ENCODE measurements around the gene CCDC177. TPM values are rescaled to one million over a fixed set of nuclear protein-coding genes. Genes with fewer than 3 reads are reported as not detected.

CCDC177 gene
- total and polyA plus RNA-seq, 2 of the 8 experiments (the other 6 are each of a cell fraction or from before 2014, with no cell fraction given): 0.62 to 2.8 TPM

GRCh38 chr14:69619012-69619411, 44.3 kb upstream of the CCDC177 start:
- Histone ChIP-seq H2BK15ac (ENCODE audit: low read length) (no peak overlapping the region), H3K79me2 (ENCODE audit: control insufficient read depth in 1 of 2, insufficient read depth in 2 of 2, low read length in 2 of 2) (no peaks in the 10 kb centered on the region), H2AK5ac (ENCODE audit: low read depth, low read length) (no peak overlapping the region), H2AFZ (ENCODE audit: low read length) (no peak overlapping the region), H4K20me1 (replicated peaks in 1 of 2; ENCODE audit: control insufficient read depth in 1 of 2, insufficient read depth in 2 of 2, low read length in 2 of 2) (no peaks in the 10 kb centered on the region), H3K79me1 (ENCODE audit: low read depth, low read length) (no peaks in the 10 kb centered on the region; the same call in 1 of the 2 replicates), H3K23ac (ENCODE audit: insufficient read length) (no peak overlapping the region), H3K23me2 (ENCODE audit: low read depth, low read length) (no peaks in the 10 kb centered on the region), H3K56ac (replicated peaks; ENCODE audit: insufficient read length, low read depth, low read length) (no peak overlapping the region), H3K4me2 (ENCODE audit: insufficient read depth in 1 of 2, low read depth in 2 of 2, low read length in 2 of 2) (no peak overlapping the region), H3K27me3 (replicated peaks in 1 of 4; ENCODE audit: control insufficient read depth in 3 of 4, extremely low read depth in 1 of 4, insufficient read depth in 3 of 4, low read length in 3 of 4) (no peaks in the 10 kb centered on the region), H3K14ac (ENCODE audit: insufficient read length) (no peak overlapping the region), H3K4me3 (ENCODE audit: extremely low read depth in 1 of 4, insufficient read depth in 2 of 4, low read depth in 3 of 4, low read length in 4 of 4) (no peak overlapping the region), H3K36me3 (ENCODE audit: control insufficient read depth in 2 of 4, insufficient read depth in 4 of 4, low read length in 3 of 4) (no peaks in the 10 kb centered on the region), H3K9ac (replicated peaks in 1 of 4; ENCODE audit: extremely low read depth in 1 of 4, low read depth in 3 of 4, low read length in 3 of 4) (no peak overlapping the region), H3K18ac (ENCODE audit: extremely low read depth, low read length) (no peak overlapping the region), H3K4me1 (replicated peaks in 1 of 4; ENCODE audit: control insufficient read depth in 3 of 4, insufficient read depth in 4 of 4, low read length in 3 of 4) (peaks cover 0 to 3% (median 0%) of the 10 kb centered on the region in 4 experiments; a peak in 1 of 7 replicates), H3K4ac (replicated peaks; ENCODE audit: insufficient read length, low read depth, low read length) (no peak overlapping the region), H2BK5ac (ENCODE audit: low read depth, low read length) (no peak overlapping the region), H2BK120ac (replicated peaks; ENCODE audit: low read depth, low read length) (no peak overlapping the region), H4K8ac (ENCODE audit: extremely low read depth, insufficient read depth, low read length) (no peak overlapping the region), H2BK12ac (ENCODE audit: low read depth, low read length) (no peak overlapping the region), H4K91ac (replicated peaks; ENCODE audit: insufficient read length, low read length) (no peak overlapping the region), H4K5ac (ENCODE audit: insufficient read length, low read depth, low read length) (no peak overlapping the region), H3K9me3 (ENCODE audit: insufficient read depth in 2 of 2, low read depth in 1 of 2, low read length in 1 of 2) (no peaks in the 10 kb centered on the region), H3K27ac (ENCODE audit: low read depth, low read length) (no peak overlapping the region), H2BK20ac (ENCODE audit: low read length) (no peak overlapping the region)
- FAIRE-seq: no peak
- 86% methylated on average over 4 of the region's 4 CpGs; no CpG with 5 or more reads in 1 of the 2 experiments for WGBS, 2 experiments (ENCODE audit: extremely low coverage in 1 of 2, insufficient coverage in 1 of 2, insufficient read length in 1 of 2, insufficient replicate concordance in 2 of 2, low coverage in 1 of 2, low lambda C conversion rate in 2 of 2, missing lambda C conversion rate in 1 of 2)
- TF ChIP-seq GABPA (IDR thresholded peaks at IDR 0.05; ENCODE audit: borderline replicate concordance, insufficient read depth, low read length) (no peak), RBBP5 (IDR thresholded peaks at IDR 0.05; ENCODE audit: borderline replicate concordance, low read depth, low read length) (no peak), POLR2AphosphoS5 (IDR thresholded peaks at IDR 0.05; ENCODE audit: low read depth, low read length) (no peak), TCF12 (IDR thresholded peaks at IDR 0.05; ENCODE audit: low read depth, low read length) (no peak), YY1 (IDR thresholded peaks at IDR 0.05; ENCODE audit: low read depth, low read length) (no peak), EZH2 (IDR thresholded peaks at IDR 0.05; ENCODE audit: low read depth, low read length, severe bottlenecking) (no peak), FOSL1 (IDR thresholded peaks at IDR 0.05; ENCODE audit: insufficient read depth, low read depth, low read length) (no peak), CBX5 (IDR thresholded peaks at IDR 0.05; ENCODE audit: low read depth, low read length) (no peak), NANOG (IDR thresholded peaks at IDR 0.05; ENCODE audit: insufficient read depth, low read depth, low read length, poor library complexity, severe bottlenecking) (no peak)
- no peak for DNase-seq (ENCODE audit: low read depth in 1 of 2, low spot score in 2 of 2)
- POLR2A ChIA-PET (ENCODE audit: partially characterized antibody): no interaction called here
- CTCF ChIA-PET (ENCODE audit: partially characterized antibody): interaction anchor here (0.9 to 1.8 kb wide), 2 partner anchors 11 to 15 kb away, joined by 3 to 8 read pairs; no protein-coding TSS in a partner anchor
